WTC11 (cell line): ENCODE results near the gene PRKAB2.

ENCODE experiments used
- AR ChIP-seq: fragments of 250-450 bp; sonication (Bioruptor Pico); IDR thresholded peaks from 2 replicates; pipeline ENCODE4 v1.9.0; 2021; ENCODE audit warnings: mild to moderate bottlenecking
- ARID4B ChIP-seq: sonication (generic); formaldehyde crosslinking; IDR thresholded peaks from 2 replicates; pipeline ENCODE4 v1.8.0; 2023; ENCODE audit warnings: missing genetic modification reagents, mild to moderate bottlenecking, borderline replicate concordance
- ATF1 ChIP-seq: sonication (generic); formaldehyde crosslinking; IDR thresholded peaks from 2 replicates; pipeline ENCODE4 v1.8.1; 2023; ENCODE audit warnings: mild to moderate bottlenecking, moderate library complexity, missing genetic modification reagents
- ATF3 ChIP-seq: sonication (generic); formaldehyde crosslinking; conservative IDR thresholded peaks from 2 replicates; pipeline ENCODE4 v1.8.1; 2022; ENCODE audit warnings: mild to moderate bottlenecking, missing genetic modification reagents
- CREM ChIP-seq: sonication (generic); formaldehyde crosslinking; IDR thresholded peaks from 2 replicates; pipeline ENCODE4 v1.8.1; 2022; ENCODE audit warnings: mild to moderate bottlenecking, missing genetic modification reagents, moderate library complexity
- CTCF ChIP-seq: fragments of 200-600 bp; IDR thresholded peaks from 2 replicates; pipeline ENCODE4 v1.8.0; 2022; ENCODE audit warnings: antibody characterized with exemption
- IRF2 ChIP-seq: sonication (generic); formaldehyde crosslinking; IDR thresholded peaks from 2 replicates; pipeline ENCODE4 v1.8.0; 2022; ENCODE audit warnings: low read depth, missing genetic modification reagents, borderline replicate concordance
- MAX ChIP-seq: sonication (generic); formaldehyde crosslinking; IDR thresholded peaks from 2 replicates; pipeline ENCODE4 v1.8.0; 2022; ENCODE audit warnings: mild to moderate bottlenecking, missing genetic modification reagents
- TEAD1 ChIP-seq: sonication (generic); formaldehyde crosslinking; IDR thresholded peaks from 2 replicates; pipeline ENCODE4 v1.8.0; 2022; ENCODE audit warnings: mild to moderate bottlenecking, missing genetic modification reagents
- ZNF671 ChIP-seq: fragments of 250-450 bp; sonication (Bioruptor Pico); IDR thresholded peaks from 2 replicates; pipeline ENCODE4 v1.8.0; 2021; ENCODE audit warnings: mild to moderate bottlenecking

- no peak for TF ChIP-seq CTCF
- TF ChIP-seq ATF3 (CRISPR knock-in tag) = no peak
- TF ChIP-seq IRF2 (CRISPR knock-in tag) = no peak
- no peak for TF ChIP-seq AR (CRISPR knock-in tag)
- TF ChIP-seq ARID4B (CRISPR knock-in tag) = no peak
- no peak for TF ChIP-seq ZNF671
- no peak for TF ChIP-seq ATF1 (CRISPR knock-in tag)
- TF ChIP-seq TEAD1 = no peak
- no peak for TF ChIP-seq MAX (CRISPR knock-in tag)
- no peak for TF ChIP-seq CREM
These were observed 29.4 kb downstream of the PRKAB2 start for GRCh38 chr1:147142886-147143285.
